NCI-H2196 (cell line): Measurements from ENCODE around the gene RIPK3.
"Not testable (repeated sequence)": the region's sequence is repeated elsewhere in the genome, so short reads cannot be mapped to it uniquely, and the experiment has no call there.

Experiments used
- DNase-seq: peaks from one replicate; lab custom pipeline; 2025; ENCODE audit not compliant: unreplicated experiment; lab: John Stamatoyannopoulos, UW

RIPK3 gene

DNA sequence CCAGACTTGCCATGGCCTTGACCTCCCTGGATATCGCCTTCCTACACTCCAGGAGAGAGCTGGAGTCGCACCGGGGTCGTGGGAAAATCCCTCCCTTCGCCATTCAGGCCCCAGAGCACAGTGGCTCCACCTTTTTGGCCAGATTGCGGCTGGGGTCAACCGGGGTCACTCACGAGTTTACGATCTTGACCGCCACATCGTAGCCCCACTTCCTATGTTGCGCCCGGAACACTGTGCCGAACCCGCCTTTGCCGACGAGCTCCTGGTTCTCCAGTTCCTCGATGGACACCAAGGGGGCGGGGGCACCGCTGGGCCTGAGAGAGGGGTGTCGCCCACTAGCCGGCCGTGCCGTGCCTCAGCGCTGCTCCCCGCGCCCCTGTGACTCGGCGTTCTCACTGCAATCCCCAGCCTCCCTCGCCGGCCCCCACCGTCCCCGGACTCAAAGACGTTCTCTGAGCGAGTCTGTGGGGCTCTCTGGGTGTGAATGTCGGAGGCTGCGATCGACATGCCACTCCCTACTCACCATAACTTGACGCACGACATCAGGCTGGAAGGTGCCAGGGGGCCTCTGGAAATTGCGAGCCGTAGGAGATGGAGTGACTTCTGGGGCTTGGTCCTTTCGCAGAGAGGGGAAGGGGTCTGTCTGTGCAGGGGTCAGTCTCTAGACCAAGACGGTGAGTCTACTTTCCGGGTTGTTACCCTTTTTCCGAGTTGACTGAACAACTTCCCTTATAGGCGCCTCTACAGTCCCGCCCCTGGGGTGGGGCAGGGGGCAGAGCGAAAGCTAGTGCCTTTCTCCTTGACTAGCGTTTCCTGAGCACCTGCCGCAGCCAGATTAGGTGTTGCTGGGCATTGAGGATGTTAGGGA, at the start of gene RIPK3:
Gene RIPK3, minus strand, starts transcription at position 708 of the 868 bp plus-strand sequence. Its CDS starts 165 bp downstream, at position 543.
- no peak for DNase-seq

DNA sequence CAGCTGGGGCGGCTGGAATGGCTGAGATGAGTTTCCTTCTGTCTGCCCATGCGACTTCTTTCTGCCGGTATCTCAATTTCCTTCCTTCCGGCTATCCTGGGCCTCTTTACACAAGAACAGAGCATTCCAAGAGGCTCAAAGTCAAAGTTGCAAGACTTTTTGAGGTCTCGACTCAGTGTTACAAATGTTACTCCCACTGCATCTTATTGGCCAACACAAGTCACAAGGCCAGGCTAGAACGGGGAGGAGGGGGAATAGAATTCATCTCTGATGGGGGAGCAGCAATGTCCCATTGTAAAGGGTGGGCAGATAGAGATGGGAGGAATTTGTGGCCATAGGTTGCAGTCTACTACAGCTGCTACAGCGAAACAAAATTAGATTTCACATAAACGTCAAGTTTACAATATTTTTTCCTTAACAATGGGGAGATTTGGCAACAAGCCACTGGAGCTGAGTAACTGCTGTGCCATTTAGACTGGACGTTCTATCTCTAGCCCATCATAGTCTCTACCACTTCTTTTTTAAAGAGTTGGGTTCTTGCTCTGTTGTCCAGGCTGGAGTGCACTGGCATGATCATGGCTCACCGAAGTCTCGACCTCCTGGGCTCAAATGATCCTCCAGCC, 49.5 kb upstream of the RIPK3 start:
- DNase-seq = no peak

- no peak for DNase-seq
Measured at GRCh38 chr14:24388474-24389179, 48.8 kb upstream of the RIPK3 start.

- not testable (repeated sequence) for DNase-seq
Measured at GRCh38 chr14:24387579-24387978, 47.8 kb upstream of the RIPK3 start.

- DNase-seq = no peak
Measured at GRCh38 chr14:24387009-24387345, 47.2 kb upstream of the RIPK3 start.

GRCh38 chr14:24385524-24385923, 45.7 kb upstream of the RIPK3 start:
- no peak for DNase-seq

DNA sequence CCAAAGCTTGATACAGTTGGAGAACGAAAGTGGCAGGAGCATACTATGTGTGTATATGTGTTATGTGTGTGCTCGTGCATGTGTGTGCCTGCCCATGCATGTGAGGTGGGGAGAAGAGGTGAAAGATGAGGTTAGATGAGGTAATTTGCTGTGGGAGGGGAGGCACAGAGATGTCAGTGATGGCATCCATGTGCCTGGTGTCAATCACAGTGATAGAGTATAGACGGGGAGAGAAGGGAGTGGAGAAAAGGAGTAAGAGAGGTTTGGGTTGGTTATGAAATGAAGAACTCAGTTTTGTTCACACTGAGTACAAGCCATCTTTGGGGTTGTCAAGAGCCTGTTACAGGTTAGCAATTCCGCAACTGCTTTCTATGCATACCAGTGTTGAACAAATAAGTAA, 44.4 kb upstream of the RIPK3 start:
- DNase-seq = no peak

DNA sequence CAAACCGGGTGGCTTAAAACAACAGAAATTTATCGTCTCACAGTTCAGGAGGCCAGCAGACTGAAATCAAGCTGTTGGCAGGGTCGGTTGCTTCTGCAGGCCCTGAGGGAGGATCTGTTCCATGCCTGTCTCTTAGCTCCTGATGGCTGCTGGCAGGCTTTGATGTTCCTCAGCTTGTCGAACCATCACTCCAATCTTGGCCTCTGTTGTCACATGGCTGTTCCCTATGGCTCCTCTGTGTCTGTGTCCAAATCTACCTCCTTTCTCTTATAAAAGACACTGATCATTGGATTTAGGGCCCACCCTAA, 42.2 kb upstream of the RIPK3 start:
- no peak for DNase-seq

GRCh38 chr14:24381363-24382063, 41.7 kb upstream of the RIPK3 start:
- no peak for DNase-seq

- DNase-seq = no peak
Measured at GRCh38 chr14:24379907-24380730, 40.3 kb upstream of the RIPK3 start.

GRCh38 chr14:24378981-24379906, 39.5 kb upstream of the RIPK3 start:
- no peak for DNase-seq

GRCh38 chr14:24378327-24378726, 38.5 kb upstream of the RIPK3 start:
- no peak for DNase-seq

- peak; percentile 80 for DNase-seq
Measured at GRCh38 chr14:24377657-24378056, 37.9 kb upstream of the RIPK3 start.

- DNase-seq = no peak
Measured at GRCh38 chr14:24377126-24377525, 37.3 kb upstream of the RIPK3 start.

DNA sequence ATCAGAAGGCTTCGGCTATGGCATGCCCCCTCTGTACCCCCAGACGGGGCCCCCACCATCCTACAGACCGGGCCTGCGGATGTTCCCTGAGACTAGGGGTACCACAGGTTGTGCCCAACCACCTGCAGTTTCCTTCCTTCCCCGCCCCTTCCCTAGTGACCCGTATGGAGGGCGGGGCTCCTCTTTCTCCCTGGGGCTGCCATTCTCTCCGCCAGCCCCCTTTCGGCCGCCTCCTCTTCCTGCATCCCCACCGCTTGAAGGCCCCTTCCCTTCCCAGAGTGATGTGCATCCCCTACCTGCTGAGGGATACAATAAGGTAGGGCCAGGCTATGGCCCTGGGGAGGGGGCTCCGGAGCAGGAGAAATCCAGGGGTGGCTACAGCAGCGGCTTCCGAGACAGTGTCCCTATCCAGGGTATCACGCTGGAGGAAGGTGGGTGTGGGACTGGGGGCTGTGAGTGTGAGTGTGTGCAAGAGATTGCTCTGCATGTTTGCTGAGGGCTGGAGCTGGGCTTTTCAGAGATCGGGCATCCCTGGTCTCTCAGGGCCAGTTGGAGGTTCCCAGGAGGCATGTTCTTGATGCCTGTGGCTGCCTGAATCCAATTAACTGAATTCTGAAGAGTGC, 36.8 kb upstream of the RIPK3 start:
- DNase-seq = no peak

GRCh38 chr14:24372701-24373416, 33.1 kb upstream of the RIPK3 start:
- DNase-seq = peak; percentile 12

- not testable (repeated sequence) for DNase-seq
Measured at GRCh38 chr14:24371605-24372004, 31.8 kb upstream of the RIPK3 start.

GRCh38 chr14:24370748-24371147, 31.0 kb upstream of the RIPK3 start:
- DNase-seq = no peak
